Activated CD4-positive, alpha-beta T cell treated with anti-CD3 and anti-CD28 coated beads, Interleukin-2, amount 50 U/mL, for 24 hours (primary cell): ENCODE measurements around the gene ZNF606.

Source experiments
- DNase-seq, 2 donors: peaks; one replicate each; pipeline ENCODE4 v3.0.0-alpha.2; 2020; ENCODE audit warnings: low read depth in 1 of 2, low spot score in 1 of 2

The ZNF606 gene

GRCh38 chr19:57934820-57935665 lies 67.6 kb downstream of the ZNF606 start, which contains the start of gene ZNF418:
Gene ZNF418 (minus strand): TSS chr19:57935402. CDS start chr19:57933822, 1,580 bp downstream.
- DNase-seq, result peak; percentile 1 to 21

- no peak for DNase-seq
Measured at GRCh38 chr19:57927587-57927986, 75.0 kb downstream of the ZNF606 start.
